Esophagus muscularis mucosa (tissue), 4 donors: ENCODE results near the gene ORMDL3. TPM values are rescaled to one million over a fixed set of nuclear protein-coding genes. Genes with fewer than 3 reads are reported as not detected.

Experiments
- DNase-seq: peaks from one replicate; pipeline ENCODE4 v3.0.0-alpha.2; 2017; ENCODE audit errors: extremely low spot score
- H3K27ac ChIP-seq, 4 donors: fragments of 200-600 bp; sonication (generic); replicated peaks in 1 of 4; 1 replicate in 3 of 4; 2 replicates in 1 of 4; pipeline ENCODE4 v1.5.1; 2016 to 2019; ENCODE audit warnings: mild to moderate bottlenecking in 1 of 4
- H3K27me3 ChIP-seq, 4 donors: fragments of 200-600 bp; sonication (generic); one replicate each; pipeline versions ENCODE4 v1.5.1 to v1.6.0; 2016 to 2019
- H3K36me3 ChIP-seq, 4 donors: fragments of 200-600 bp; sonication (generic); one replicate each; pipeline ENCODE4 v1.5.1; 2016 to 2019
- H3K4me1 ChIP-seq, 4 donors: fragments of 200-600 bp; sonication (generic); one replicate each; pipeline ENCODE4 v1.5.1; 2016 to 2019
- H3K4me3 ChIP-seq, 4 donors: fragments of 200-600 bp; sonication (generic); 1 replicate in 2 of 4; 2 replicates in 2 of 4; pipeline ENCODE4 v1.5.1; 2016 to 2019; ENCODE audit warnings: mild to moderate bottlenecking in 4 of 4, moderate library complexity in 1 of 4
- H3K9me3 ChIP-seq, 4 donors: fragments of 200-600 bp; sonication (generic); 1 replicate in 3 of 4; 2 replicates in 1 of 4; pipeline ENCODE4 v1.5.1; 2016 to 2019
- CTCF ChIP-seq, 3 experiments: fragments of 200-600 bp in 2 of 3; fragments of 450-650 bp in 1 of 3; sonication (generic) in 2 of 3; IDR thresholded peaks; one replicate each; pipeline ENCODE4 v1.5.1; 2017 to 2019; ENCODE audit warnings: antibody characterized with exemption in 3 of 3, mild to moderate bottlenecking in 2 of 3, moderate library complexity in 1 of 3
- EP300 ChIP-seq: sonication (generic); formaldehyde crosslinking; IDR thresholded peaks from one replicate; pipeline ENCODE4 v1.6.1; 2017; ENCODE audit warnings: antibody characterized with exemption
- POLR2A ChIP-seq: fragments of 450-650 bp; IDR thresholded peaks from one replicate; pipeline ENCODE4 v1.6.1; 2017; ENCODE audit warnings: antibody characterized with exemption, moderate library complexity, mild to moderate bottlenecking, low read depth
- POLR2AphosphoS5 ChIP-seq, 2 donors: sonication (generic); formaldehyde crosslinking; IDR thresholded peaks; one replicate each; pipeline ENCODE4 v1.6.1; 2017; ENCODE audit warnings: antibody characterized with exemption in 2 of 2
- WGBS: methylation state at CpG from one replicate; pipeline ENCODE4 v1.1.5; 2018; 5-methylcytosine and 5-hydroxymethylcytosine counted together
- intact Hi-C: fragments of 100-400 bp; cut with DNase I; formaldehyde crosslinking; loops from one replicate; pipeline ENCODE4 v1.15.1; 2023
- total RNA-seq, 4 donors: library from RNA; depleted of rRNA; stranded (reverse); fragments of >200 nt; gene quantifications; one replicate each; pipeline versions ENCODE4 v1.1.0 to v1.2.1, GENCODE V29; 2016

ORMDL3 gene
- total RNA-seq, 4 donors from 2014 or later = 33.2 to 68.6 (median 45.9) TPM

DNA sequence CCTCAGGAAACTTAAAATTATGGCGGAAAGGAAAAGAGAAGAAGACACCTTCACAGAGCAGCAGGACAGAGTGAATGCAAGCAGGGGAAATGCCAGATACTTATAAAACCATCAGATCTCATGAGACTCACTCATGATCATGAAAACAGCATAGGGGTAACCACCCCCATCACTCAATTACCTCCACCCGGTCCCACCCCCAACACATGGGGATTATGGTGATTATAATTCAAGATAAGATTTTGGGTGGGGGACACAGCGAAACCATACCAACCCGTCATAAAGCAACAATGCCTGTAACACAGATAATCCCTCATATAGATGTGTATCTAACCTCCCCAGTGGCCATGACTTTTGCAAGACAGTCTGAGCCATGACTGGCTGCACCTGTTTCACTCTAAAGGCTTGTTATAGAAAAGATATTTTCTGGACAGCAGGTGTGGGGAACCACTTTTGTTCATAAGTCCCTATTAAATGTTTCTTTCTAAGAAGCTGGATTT lies 28.4 kb upstream of the ORMDL3 start:
- intact Hi-C loops = loop anchor here (10.0 kb wide), 1 partner anchor 201 kb away; no protein-coding TSS in a partner anchor
- TF ChIP-seq POLR2AphosphoS5 (IDR thresholded peaks at IDR 0.05) = no peak
- TF ChIP-seq POLR2A = no peak
- TF ChIP-seq EP300 = no peak
- no peak for TF ChIP-seq CTCF (IDR thresholded peaks at IDR 0.05)
- H3K27me3 ChIP-seq = no peaks in the 10 kb centered on the region

GRCh38 chr17:39954876-39955275 lies 27.5 kb upstream of the ORMDL3 start:
- H3K9me3 ChIP-seq = no peaks in the 10 kb centered on the region
- intact Hi-C loops = loop anchor here (10.0 kb wide), 1 partner anchor 200 kb away; no protein-coding TSS in a partner anchor

More for the DNA sequence above, 28.4 kb upstream of the ORMDL3 start:
- no peak for DNase-seq
- Histone ChIP-seq H3K36me3 (no peaks in the 10 kb centered on the region), H3K4me3 (no peak overlapping the region), H3K27ac (no peak overlapping the region), H3K9me3 (no peaks in the 10 kb centered on the region), H3K4me1 (peaks cover 7 to 23% (median 21%) of the 10 kb centered on the region in 4 donors)
- 94% methylated on average over 3 of the region's 4 CpGs for WGBS

DNA sequence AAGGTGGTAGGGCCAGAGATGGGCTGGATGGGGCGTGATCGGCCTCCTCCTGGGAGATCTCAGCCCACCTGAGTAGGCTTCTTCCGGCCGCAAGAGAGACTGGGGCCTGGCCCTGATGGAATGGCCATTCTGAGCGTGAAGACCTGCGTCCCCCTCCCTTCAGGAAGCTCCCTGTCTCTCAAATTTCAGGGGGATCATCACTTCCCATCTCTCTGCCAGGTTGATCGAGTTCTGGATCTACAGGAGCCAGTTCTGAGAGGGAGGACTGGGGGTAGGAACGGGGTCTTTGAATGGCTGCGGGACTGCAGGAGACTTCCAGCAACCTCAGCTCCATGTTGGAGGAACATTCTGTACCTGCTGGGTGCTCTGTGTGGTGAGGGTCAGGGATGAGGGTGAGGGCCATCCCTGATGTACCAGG lies 26.1 kb upstream of the ORMDL3 start:
- Histone ChIP-seq H3K9me3 (no peaks in the 10 kb centered on the region), H3K4me1 (peaks cover 14 to 16% (median 15%) of the 10 kb centered on the region in 4 donors), H3K4me3 (peak overlapping the region; percentile 38 to 50 (median 49)), H3K27me3 (no peaks in the 10 kb centered on the region), H3K36me3 (no peaks in the 10 kb centered on the region), H3K27ac (peak overlapping the region; percentile 53 to 78 (median 66))
- WGBS = 9% methylated on average over 4 of the region's 9 CpGs
- no peak for DNase-seq
- intact Hi-C loops = loop anchor here (10.0 kb wide), 1 partner anchor 199 kb away; no protein-coding TSS in a partner anchor
- TF ChIP-seq POLR2A = no peak

More at GRCh38 chr17:39954876-39955275, 27.5 kb upstream of the ORMDL3 start:
- H3K36me3 ChIP-seq = no peaks in the 10 kb centered on the region
- no peak overlapping the region for H3K27ac ChIP-seq
- DNase-seq = no peak
- TF ChIP-seq POLR2A (no peak), EP300 (no peak), POLR2AphosphoS5 (IDR thresholded peaks at IDR 0.05) (no peak), CTCF (IDR thresholded peaks at IDR 0.05) (no peak)
- H3K4me3 ChIP-seq = no peak overlapping the region
- 67% methylated on average over 3 of the region's 4 CpGs for WGBS
- H3K4me1 ChIP-seq = peaks cover 14 to 23% (median 21%) of the 10 kb centered on the region in 4 donors
- H3K27me3 ChIP-seq = no peaks in the 10 kb centered on the region

GRCh38 chr17:39952680-39953470 lies 25.5 kb upstream of the ORMDL3 start:
- Histone ChIP-seq H3K4me3 (peak overlapping the region; percentile 47 to 57 (median 49)), H3K4me1 (peaks cover 14 to 16% (median 15%) of the 10 kb centered on the region in 4 donors), H3K36me3 (no peaks in the 10 kb centered on the region), H3K27ac (peak overlapping the region; percentile 60 to 78 (median 66)), H3K9me3 (no peaks in the 10 kb centered on the region), H3K27me3 (no peaks in the 10 kb centered on the region)
- intact Hi-C loops = loop anchor here (10.0 kb wide), 1 partner anchor 198 kb away; no protein-coding TSS in a partner anchor
- no peak for TF ChIP-seq CTCF (IDR thresholded peaks at IDR 0.05)
- TF ChIP-seq EP300 = no peak
- peak; percentile 64 to 71 for TF ChIP-seq POLR2AphosphoS5 (IDR thresholded peaks at IDR 0.05)
- no peak for TF ChIP-seq POLR2A
- WGBS = 3% methylated on average over 16 of the region's 55 CpGs
- DNase-seq = peak; percentile 100
